BLaER1 (cell line): ENCODE results near the gene SIGLEC1.
A peak's percentile ranks its signal among the peaks of the same experiment; 100 is the strongest.

ENCODE experiments used
- H3K27ac ChIP-seq: shearing (Covaris generic); formaldehyde crosslinking; 2 replicates; pipeline ENCODE4 v1.8.1; 2022
- H3K27me3 ChIP-seq: shearing (Covaris generic); formaldehyde crosslinking; 2 replicates; pipeline ENCODE4 v1.8.1; 2022
- H3K36me3 ChIP-seq: shearing (Covaris generic); formaldehyde crosslinking; 2 replicates; pipeline ENCODE4 v1.8.1; 2022
- H3K4me1 ChIP-seq: shearing (Covaris generic); formaldehyde crosslinking; 2 replicates; pipeline ENCODE4 v1.8.1; 2022
- H3K4me2 ChIP-seq: shearing (Covaris generic); formaldehyde crosslinking; 2 replicates; pipeline ENCODE4 v1.8.1; 2022
- H3K4me3 ChIP-seq: shearing (Covaris generic); formaldehyde crosslinking; 2 replicates; pipeline ENCODE4 v1.8.1; 2022
- H3K9ac ChIP-seq: shearing (Covaris generic); formaldehyde crosslinking; 2 replicates; pipeline ENCODE4 v1.8.1; 2022
- H3K9me3 ChIP-seq: shearing (Covaris generic); formaldehyde crosslinking; 2 replicates; pipeline ENCODE4 v1.8.1; 2022
- H4K20me1 ChIP-seq: shearing (Covaris generic); formaldehyde crosslinking; 2 replicates; pipeline ENCODE4 v1.8.1; 2022
- Cebpa-rat ChIP-seq: shearing (Covaris generic); IDR thresholded peaks from 2 replicates; pipeline ENCODE4 v1.8.1; 2022

SIGLEC1 gene

DNA sequence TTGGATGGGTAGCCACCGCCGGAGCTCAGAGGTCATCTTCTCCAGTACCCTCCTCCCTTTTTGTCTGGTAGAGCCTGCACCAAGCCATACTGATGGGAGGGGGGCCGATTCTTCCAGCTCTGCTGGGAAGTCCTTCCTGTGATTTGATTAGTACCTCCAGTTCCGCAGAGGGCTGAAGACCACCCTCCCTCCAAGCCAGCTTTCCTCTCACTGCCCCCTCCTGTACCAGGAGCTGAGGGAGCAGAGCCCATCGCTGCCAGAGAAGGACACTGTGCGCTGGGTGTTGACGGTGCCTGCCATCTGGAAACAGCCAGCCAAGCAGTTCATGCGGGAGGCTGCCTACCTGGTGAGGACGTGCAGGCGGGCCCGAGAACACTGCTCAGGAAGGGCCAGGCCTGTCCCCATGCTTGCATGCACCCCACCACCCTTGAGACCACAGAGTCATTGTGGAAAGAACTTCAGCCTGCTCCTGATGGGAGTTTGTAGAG, 33.3 kb upstream of the SIGLEC1 start:
- Histone ChIP-seq H3K4me2 (peak overlapping the region; percentile 28), H3K4me3 (no peak overlapping the region), H3K27ac (no peak overlapping the region), H3K27me3 (0 out of 2 replicates have a peak, but pooled peaks cover 2% of the 10 kb centered on the region), H3K9me3 (no peaks in the 10 kb centered on the region), H3K9ac (no peak overlapping the region), H3K36me3 (peaks cover 5% of the 10 kb centered on the region; the same call in 1 of the 2 replicates), H3K4me1 (peaks cover 8% of the 10 kb centered on the region; the same call in 1 of the 2 replicates), H4K20me1 (no peaks in the 10 kb centered on the region)
- TF ChIP-seq Cebpa-rat: no peak

DNA sequence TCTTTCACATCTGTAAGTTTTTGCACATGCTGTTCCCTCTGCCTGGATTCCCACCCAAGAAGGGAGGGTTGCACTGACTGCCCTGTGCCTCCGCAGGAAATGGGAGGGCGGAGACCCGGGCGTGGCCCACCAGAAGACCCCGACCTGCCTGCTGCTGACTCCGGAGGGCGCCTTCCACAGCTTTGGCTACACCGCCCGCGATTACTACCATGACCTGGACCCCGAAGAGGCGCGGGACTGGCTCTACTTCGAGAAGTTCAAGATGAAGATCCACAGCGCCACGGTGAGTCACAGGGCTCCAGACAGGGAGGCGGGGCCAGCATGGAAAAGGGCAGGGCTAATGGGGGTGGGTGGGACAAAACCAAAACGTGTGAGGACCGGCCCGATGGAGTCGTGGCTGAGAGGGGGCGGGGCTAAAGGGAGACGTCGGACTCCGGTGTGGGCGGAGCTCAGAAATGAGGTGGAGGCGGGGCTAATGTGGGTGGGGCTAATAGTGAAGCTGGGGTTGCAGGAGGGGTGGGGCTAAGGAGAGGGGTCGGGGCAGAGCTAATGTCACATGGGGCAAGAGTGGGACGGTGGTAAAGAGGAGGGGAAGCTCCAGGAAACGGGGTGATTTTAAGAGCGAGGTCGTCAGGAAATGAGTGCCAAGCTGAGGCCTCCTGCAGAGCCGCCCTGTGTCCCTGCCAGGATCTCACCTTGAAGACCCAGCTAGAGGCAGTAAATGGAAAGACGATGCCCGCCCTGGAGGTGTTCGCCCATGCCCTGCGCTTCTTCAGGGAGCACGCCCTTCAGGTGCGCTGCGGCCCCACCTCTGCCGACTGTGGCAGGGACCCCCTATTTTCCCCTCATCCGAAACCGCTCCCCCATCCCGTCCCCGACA, 32.6 kb upstream of the SIGLEC1 start:
- Histone ChIP-seq H3K4me1 (peaks cover 8% of the 10 kb centered on the region; the same call in 1 of the 2 replicates), H3K9me3 (no peaks in the 10 kb centered on the region), H3K4me2 (peak overlapping the region; percentile 32), H3K27me3 (0 out of 2 replicates have a peak, but pooled peaks cover 2% of the 10 kb centered on the region), H4K20me1 (no peaks in the 10 kb centered on the region), H3K36me3 (no peaks in the 10 kb centered on the region), H3K27ac (no peak overlapping the region), H3K9ac (no peak overlapping the region), H3K4me3 (no peak overlapping the region)
- no peak for TF ChIP-seq Cebpa-rat

DNA sequence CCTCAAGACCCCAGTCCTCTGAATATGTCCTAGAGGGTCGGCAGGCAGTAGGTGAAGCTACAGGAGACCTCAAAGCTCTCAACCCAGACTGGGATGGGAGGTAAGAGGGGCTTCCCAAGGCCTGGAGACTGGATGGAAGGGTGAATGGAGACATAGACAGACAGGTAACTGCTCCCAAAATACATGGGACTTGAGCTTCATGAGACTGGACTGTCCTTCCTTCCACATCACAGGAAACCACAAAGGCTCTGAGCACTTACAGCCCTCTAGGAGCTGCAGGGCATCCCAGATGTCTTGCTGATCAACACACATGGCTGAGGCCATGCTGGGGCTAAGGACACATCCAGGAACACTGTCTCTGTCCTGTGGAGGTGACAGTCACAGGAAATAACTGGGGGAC, 31.6 kb upstream of the SIGLEC1 start:
- H3K27ac ChIP-seq: no peak overlapping the region
- H3K9me3 ChIP-seq: no peaks in the 10 kb centered on the region
- peaks cover 8% of the 10 kb centered on the region; the same call in 1 of the 2 replicates for H3K4me1 ChIP-seq
- H3K27me3 ChIP-seq: 0 out of 2 replicates have a peak, but pooled peaks cover 2% of the 10 kb centered on the region
- no peak overlapping the region for H3K4me2 ChIP-seq
- no peak overlapping the region for H3K4me3 ChIP-seq
- no peaks in the 10 kb centered on the region for H3K36me3 ChIP-seq
- no peak for TF ChIP-seq Cebpa-rat
- no peak overlapping the region for H3K9ac ChIP-seq
- H4K20me1 ChIP-seq: no peaks in the 10 kb centered on the region

DNA sequence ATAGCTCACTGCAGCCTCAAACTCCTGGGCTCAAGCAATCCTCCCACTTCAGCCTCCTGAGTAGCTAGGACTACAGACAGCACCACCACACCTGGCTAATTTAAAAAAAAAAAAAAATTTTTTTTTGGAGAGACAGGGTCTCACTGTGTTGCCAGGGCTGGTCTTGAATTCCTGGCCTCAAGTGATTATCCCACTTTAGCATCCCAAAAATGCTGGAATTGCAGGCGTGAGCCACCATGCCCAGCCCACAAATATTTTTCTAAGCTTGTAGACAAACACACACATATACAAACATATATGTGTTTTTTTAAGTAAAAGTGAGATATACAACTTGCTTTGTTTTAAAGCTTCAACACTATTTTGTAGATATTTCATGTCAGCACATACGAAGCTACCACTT, 30.9 kb upstream of the SIGLEC1 start:
- H3K4me2 ChIP-seq: no peak overlapping the region
- no peak overlapping the region for H3K4me3 ChIP-seq
- H3K27ac ChIP-seq: no peak overlapping the region
- H3K27me3 ChIP-seq: 0 out of 2 replicates have a peak, but pooled peaks cover 2% of the 10 kb centered on the region
- H4K20me1 ChIP-seq: no peaks in the 10 kb centered on the region
- no peak for TF ChIP-seq Cebpa-rat
- peaks cover 8% of the 10 kb centered on the region; the same call in 1 of the 2 replicates for H3K4me1 ChIP-seq
- H3K9me3 ChIP-seq: no peaks in the 10 kb centered on the region
- no peaks in the 10 kb centered on the region for H3K36me3 ChIP-seq
- no peak overlapping the region for H3K9ac ChIP-seq

DNA sequence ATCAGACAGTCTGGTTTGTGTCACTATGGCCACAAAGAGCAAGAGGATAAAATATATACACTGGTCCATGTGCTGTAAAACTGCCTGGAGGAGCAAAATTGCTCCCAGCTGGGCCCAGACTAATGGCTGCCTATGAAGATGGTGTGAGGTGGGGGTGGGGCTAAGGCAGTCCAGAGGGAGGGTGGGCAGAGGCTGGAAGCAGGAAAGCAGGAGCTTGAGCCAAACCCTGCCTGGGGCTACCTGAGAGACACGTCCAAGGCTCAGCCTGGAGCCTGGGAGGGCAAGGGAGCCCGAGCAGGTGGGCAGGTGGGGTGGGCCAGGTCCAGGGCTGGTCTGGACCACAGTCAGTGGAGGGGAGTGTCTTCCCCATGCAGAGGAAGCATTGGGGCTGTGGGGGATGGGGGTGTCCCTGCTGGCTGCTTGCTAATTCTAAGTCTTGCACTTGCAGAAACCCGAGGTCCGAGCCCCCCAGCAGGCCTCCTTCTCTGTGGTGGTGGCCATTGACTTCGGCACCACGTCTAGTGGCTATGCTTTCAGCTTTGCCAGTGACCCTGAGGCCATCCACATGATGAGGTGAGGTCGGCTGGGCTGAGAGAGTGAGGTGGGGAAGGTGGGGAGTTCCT, 29.5 kb upstream of the SIGLEC1 start:
- H3K4me1 ChIP-seq: peaks cover 8% of the 10 kb centered on the region; the same call in 1 of the 2 replicates
- H4K20me1 ChIP-seq: no peaks in the 10 kb centered on the region
- no peak for TF ChIP-seq Cebpa-rat
- H3K4me2 ChIP-seq: no peak overlapping the region
- H3K9ac ChIP-seq: no peak overlapping the region
- no peak overlapping the region for H3K27ac ChIP-seq
- no peak overlapping the region for H3K4me3 ChIP-seq
- H3K36me3 ChIP-seq: no peaks in the 10 kb centered on the region
- no peaks in the 10 kb centered on the region for H3K9me3 ChIP-seq
- 0 out of 2 replicates have a peak, but pooled peaks cover 2% of the 10 kb centered on the region for H3K27me3 ChIP-seq

DNA sequence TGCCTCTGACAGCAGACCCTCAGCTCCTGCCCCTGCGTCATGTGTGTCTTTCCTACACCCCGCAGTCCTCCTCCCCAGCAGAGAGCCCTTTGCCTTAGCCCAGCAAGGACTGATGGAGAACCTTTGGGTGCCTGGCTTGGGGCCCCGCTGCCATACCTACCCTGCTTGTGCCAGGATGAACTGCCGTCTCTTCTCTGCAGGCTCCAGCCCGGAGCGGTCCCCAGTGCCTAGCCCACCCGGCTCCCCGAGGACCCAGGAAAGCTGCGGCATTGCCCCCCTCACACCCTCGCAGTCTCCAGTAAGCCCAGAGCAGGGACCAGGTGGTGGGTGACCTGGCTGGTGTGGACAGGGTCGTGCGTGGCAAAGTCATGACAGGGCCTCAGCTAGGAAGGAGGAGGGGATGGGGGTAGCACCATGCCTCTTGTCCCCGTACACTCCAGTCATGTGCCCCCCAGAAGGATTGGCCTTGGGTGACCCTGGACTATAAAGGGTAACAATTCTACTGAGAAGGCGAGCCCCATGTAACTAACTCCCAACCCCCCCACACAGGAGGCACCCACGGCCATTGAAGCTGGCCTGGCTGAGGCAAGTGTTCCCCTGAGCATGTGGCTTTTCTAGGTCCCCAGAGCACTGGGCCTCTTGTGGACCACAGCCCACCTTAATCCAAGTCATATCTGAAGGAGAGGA, 28.4 kb upstream of the SIGLEC1 start:
- no peaks in the 10 kb centered on the region for H3K36me3 ChIP-seq
- 0 out of 2 replicates have a peak, but pooled peaks cover 2% of the 10 kb centered on the region for H3K27me3 ChIP-seq
- no peak overlapping the region for H3K4me2 ChIP-seq
- H3K4me3 ChIP-seq: no peak overlapping the region
- no peak overlapping the region for H3K27ac ChIP-seq
- no peak for TF ChIP-seq Cebpa-rat
- H4K20me1 ChIP-seq: no peaks in the 10 kb centered on the region
- no peaks in the 10 kb centered on the region for H3K9me3 ChIP-seq
- H3K4me1 ChIP-seq: peaks cover 6% of the 10 kb centered on the region; the same call in 1 of the 2 replicates
- H3K9ac ChIP-seq: no peak overlapping the region

DNA sequence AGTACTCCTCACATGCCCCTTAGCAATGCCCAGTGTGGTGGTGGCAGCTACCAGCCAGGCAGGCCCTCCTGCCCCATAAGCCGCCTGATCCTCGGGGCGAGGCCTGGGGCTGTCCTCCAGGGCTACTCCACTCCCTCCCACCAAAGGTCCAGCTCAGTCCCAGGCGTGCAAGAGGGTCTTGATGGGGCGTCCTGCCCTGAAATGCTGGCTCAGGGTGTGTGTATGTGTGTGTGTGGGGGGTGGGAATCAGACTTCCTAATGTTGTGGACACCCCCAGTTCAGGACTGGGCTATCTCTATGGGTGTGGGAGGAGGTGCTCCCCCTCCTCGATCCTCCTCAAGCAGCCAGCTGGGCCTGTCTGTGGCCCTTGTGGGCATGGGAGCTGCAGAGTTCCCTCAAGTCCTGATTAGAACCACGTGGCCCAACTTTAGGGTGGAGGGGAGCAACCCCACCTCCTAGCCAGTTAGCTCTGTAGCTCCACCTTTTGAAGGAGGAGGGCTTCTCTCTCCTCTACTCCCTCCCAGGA, 27.6 kb upstream of the SIGLEC1 start:
- Histone ChIP-seq H3K9me3 (no peaks in the 10 kb centered on the region), H3K4me2 (no peak overlapping the region), H3K4me3 (no peak overlapping the region), H3K36me3 (no peaks in the 10 kb centered on the region), H3K27ac (no peak overlapping the region), H3K4me1 (no peaks in the 10 kb centered on the region), H4K20me1 (no peaks in the 10 kb centered on the region), H3K9ac (no peak overlapping the region), H3K27me3 (no peaks in the 10 kb centered on the region)
- no peak for TF ChIP-seq Cebpa-rat

DNA sequence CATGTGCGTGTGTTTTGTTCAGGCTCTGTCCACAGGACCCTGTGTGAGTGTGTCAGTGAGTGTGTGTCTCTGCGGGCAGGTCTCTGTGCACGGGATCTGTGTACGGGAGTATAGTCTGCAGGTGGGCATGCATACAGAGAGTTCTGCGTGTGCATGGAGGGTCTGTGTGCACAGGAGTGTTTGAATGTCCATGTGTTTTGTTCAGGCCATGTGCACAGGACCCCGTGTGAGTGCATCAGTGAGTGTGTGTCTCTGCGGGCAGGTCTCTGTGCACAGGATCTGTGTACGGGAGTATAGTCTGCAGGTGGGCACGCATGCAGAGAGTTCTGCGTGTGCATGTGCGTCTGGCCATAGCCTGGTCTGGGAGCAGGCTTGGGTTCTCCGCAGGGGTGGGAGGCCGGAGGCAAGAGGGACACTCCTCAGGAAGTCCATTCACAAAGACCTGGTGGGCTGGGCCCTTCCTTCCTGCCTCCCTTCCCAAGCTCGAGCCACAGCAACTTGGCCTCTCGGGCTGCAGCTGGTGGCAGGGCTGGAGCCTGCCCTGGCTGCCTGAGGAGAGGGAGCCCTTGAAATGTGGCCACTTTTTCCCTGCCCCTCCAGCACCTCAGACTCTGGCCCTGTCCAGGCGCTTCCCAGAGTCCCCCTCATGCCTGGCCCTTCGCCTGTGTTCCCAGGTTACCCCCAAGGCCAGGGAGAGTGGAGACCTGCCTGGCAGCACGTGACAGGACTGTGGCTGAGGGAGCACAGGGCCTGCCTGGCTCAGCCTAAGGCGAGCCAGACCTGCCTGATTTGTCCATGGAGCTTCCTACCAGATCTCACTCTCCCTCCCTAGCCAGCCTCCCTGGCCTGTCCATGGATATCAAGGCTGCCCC, 26.9 kb upstream of the SIGLEC1 start:
- Histone ChIP-seq H3K9ac (no peak overlapping the region), H3K9me3 (no peaks in the 10 kb centered on the region), H3K4me2 (no peak overlapping the region), H3K27me3 (no peaks in the 10 kb centered on the region), H3K27ac (no peak overlapping the region), H4K20me1 (no peaks in the 10 kb centered on the region), H3K4me1 (no peaks in the 10 kb centered on the region), H3K4me3 (no peak overlapping the region), H3K36me3 (no peaks in the 10 kb centered on the region)
- TF ChIP-seq Cebpa-rat: no peak
